Left lung (tissue), 10 donors: Measurements from ENCODE around the gene BAAT. TPM values are rescaled to one million over a fixed set of nuclear protein-coding genes. Genes with fewer than 3 reads are reported as not detected.
"Not testable (repeated sequence)": the region's sequence is repeated elsewhere in the genome, so short reads cannot be mapped to it uniquely, and the experiment has no call there.

ENCODE experiments used
- ATAC-seq: fragments of 200-7000 bp; cut with Tn5 transposase; one replicate; pipeline ENCODE4 v1.9.1; 2020; ENCODE audit warnings: moderate library complexity
- DNase-seq, 4 donors: peaks; one replicate each; pipeline ENCODE4 v3.0.0-alpha.2; 2013 to 2020
- H3K27ac ChIP-seq, 2 donors: fragments of 200-600 bp; sonication (generic) in 1 of 2; one replicate each; pipeline versions ENCODE4 v1.5.0 to v1.8.0; 2020 to 2021
- H3K27me3 ChIP-seq, 2 donors: fragments of 200-600 bp; sonication (generic) in 1 of 2; one replicate each; pipeline versions ENCODE4 v1.5.0 to v1.8.0; 2020 to 2021
- H3K36me3 ChIP-seq, 2 donors: fragments of 200-600 bp; sonication (generic) in 1 of 2; one replicate each; pipeline versions ENCODE4 v1.5.0 to v1.8.0; 2020 to 2021
- H3K4me1 ChIP-seq, 2 donors: fragments of 200-600 bp; one replicate each; pipeline ENCODE4 v1.8.0; 2021
- H3K4me3 ChIP-seq, 2 donors: fragments of 200-600 bp; sonication (generic) in 1 of 2; one replicate each; pipeline versions ENCODE4 v1.5.0 to v1.8.0; 2020 to 2021; ENCODE audit warnings: mild to moderate bottlenecking in 1 of 2
- H3K9me3 ChIP-seq, 2 donors: fragments of 200-600 bp; sonication (generic) in 1 of 2; one replicate each; pipeline versions ENCODE4 v1.5.0 to v1.8.0; 2020 to 2021
- CTCF ChIP-seq, 2 donors: fragments of 200-600 bp; sonication (generic) in 1 of 2; IDR thresholded peaks; one replicate each; pipeline versions ENCODE4 v1.5.0 to v1.8.0; 2021; ENCODE audit warnings: antibody characterized with exemption in 2 of 2
- intact Hi-C, 2 donors: fragments of 100-400 bp; cut with DNase I; formaldehyde crosslinking; loops; one replicate each; pipeline versions ENCODE4 v1.11.2 to v1.14.2; 2022
- polyA plus RNA-seq, 6 donors: library from polyadenylated mRNA; unstranded; fragments of 120-200 nt; gene quantifications; one replicate each; pipeline ENCODE4 v1.2.1, GENCODE V29; 2013; ENCODE audit not compliant: insufficient read length in 6 of 6
- total RNA-seq, 2 donors: library from RNA; stranded (reverse); fragmentation: NEBNext Ultra II Directional; extraction: Animal tissue kit (Norgen Biotek cat#: 25700); gene quantifications; one replicate each; pipeline ENCODE4 v1.2.1, GENCODE V29; 2021
- donor health status: DM: no; HTN: yes; CAD: no.
- donor health status: DM: no; HTN: no; CAD: no.

BAAT gene
- total and polyA plus RNA-seq, 8 donors, result 0.28 to 18.6 (median 0.67) TPM

GRCh38 chr9:101332362-101332761 is 52.4 kb downstream of the BAAT start:
- ATAC-seq (no peak), DNase-seq (no peak)
- Histone ChIP-seq H3K27me3 (no peaks in the 10 kb centered on the region), H3K4me3 (no peak overlapping the region), H3K4me1 (no peaks in the 10 kb centered on the region), H3K9me3 (peaks cover 0 to 3% of the 10 kb centered on the region in 2 donors), H3K27ac (no peak overlapping the region), H3K36me3 (no peaks in the 10 kb centered on the region)
- intact Hi-C loops, result no loop called here
- no peak for TF ChIP-seq CTCF (IDR thresholded peaks at IDR 0.05)

- H3K4me3 ChIP-seq, H3K4me1 ChIP-seq, H3K27me3 ChIP-seq, DNase-seq, intact Hi-C loops, H3K36me3 ChIP-seq, ATAC-seq, H3K9me3 ChIP-seq: not testable (repeated sequence)
- peak overlapping the region in 1 of 2 donors; percentile 9 for H3K27ac ChIP-seq
Observed at GRCh38 chr9:101327422-101327909, 57.3 kb downstream of the BAAT start.

GRCh38 chr9:101326501-101326900 is 58.3 kb downstream of the BAAT start:
- TF ChIP-seq CTCF (IDR thresholded peaks at IDR 0.05), result no peak
- H3K9me3 ChIP-seq, result peaks cover 0 to 4% of the 10 kb centered on the region in 2 donors
- no peak overlapping the region for H3K4me3 ChIP-seq
- intact Hi-C loops, result no loop called here
- ATAC-seq (peak; percentile 54), DNase-seq (no peak)
- no peaks in the 10 kb centered on the region for H3K36me3 ChIP-seq
- H3K27ac ChIP-seq, result peak overlapping the region; percentile 21 to 31
- H3K27me3 ChIP-seq, result no peaks in the 10 kb centered on the region
- H3K4me1 ChIP-seq, result no peaks in the 10 kb centered on the region

- Histone ChIP-seq H3K36me3 (no peaks in the 10 kb centered on the region), H3K27me3 (no peaks in the 10 kb centered on the region), H3K27ac (peak overlapping the region; percentile 21 to 31), H3K4me3 (no peak overlapping the region), H3K9me3 (peaks cover 0 to 4% of the 10 kb centered on the region in 2 donors), H3K4me1 (no peaks in the 10 kb centered on the region)
- no peak for TF ChIP-seq CTCF (IDR thresholded peaks at IDR 0.05)
- DNase-seq (no peak), ATAC-seq (peak; percentile 33)
- intact Hi-C loops, result no loop called here
Observed at GRCh38 chr9:101326035-101326434, 58.8 kb downstream of the BAAT start.

GRCh38 chr9:101325053-101325452 is 59.8 kb downstream of the BAAT start:
- no peak for TF ChIP-seq CTCF (IDR thresholded peaks at IDR 0.05)
- no peaks in the 10 kb centered on the region for H3K36me3 ChIP-seq
- no peak overlapping the region for H3K4me3 ChIP-seq
- no peaks in the 10 kb centered on the region for H3K27me3 ChIP-seq
- peaks cover 0 to 4% of the 10 kb centered on the region in 2 donors for H3K9me3 ChIP-seq
- no peaks in the 10 kb centered on the region for H3K4me1 ChIP-seq
- intact Hi-C loops, result no loop called here
- H3K27ac ChIP-seq, result peak overlapping the region; percentile 26 to 55
- DNase-seq (no peak), ATAC-seq (peak; percentile 85)

- no peaks in the 10 kb centered on the region for H3K36me3 ChIP-seq
- DNase-seq, result no peak
- H3K27me3 ChIP-seq, result no peaks in the 10 kb centered on the region
- TF ChIP-seq CTCF (IDR thresholded peaks at IDR 0.05), result no peak
- ATAC-seq, result peak; percentile 27
- H3K9me3 ChIP-seq, result peaks cover 0 to 4% of the 10 kb centered on the region in 2 donors
- intact Hi-C loops, result no loop called here
- no peak overlapping the region for H3K4me3 ChIP-seq
- peak overlapping the region; percentile 26 to 55 for H3K27ac ChIP-seq
- no peaks in the 10 kb centered on the region for H3K4me1 ChIP-seq
Observed at GRCh38 chr9:101324245-101324804, 60.5 kb downstream of the BAAT start.
